HFFc6 (cell line): ENCODE data around the gene COA8. TPM values are rescaled to one million over a fixed set of nuclear protein-coding genes. Genes with fewer than 3 reads are reported as not detected.
A peak's percentile ranks its signal among the peaks of the same experiment; 100 is the strongest.
"Not testable (repeated sequence)": the region's sequence is repeated elsewhere in the genome, so short reads cannot be mapped to it uniquely, and the experiment has no call there.

Source experiments
- DNase-seq: peaks from one replicate; pipeline ENCODE4 v3.0.0-alpha.2; 2018
- H3K27ac Mint-ChIP-seq: 2 replicates; pipeline ENCODE4 v1.8.0; 2020; ENCODE audit warnings: mild to moderate bottlenecking, mixed read lengths
- H3K27me3 Mint-ChIP-seq: 2 replicates; pipeline ENCODE4 v1.8.0; 2021; ENCODE audit warnings: mild to moderate bottlenecking, moderate library complexity, mixed read lengths; ENCODE audit not compliant: insufficient read depth
- H3K36me3 Mint-ChIP-seq: 2 replicates; pipeline ENCODE4 v1.8.0; 2021; ENCODE audit warnings: low read depth, mixed read lengths
- H3K4me1 Mint-ChIP-seq: 2 replicates; pipeline ENCODE4 v1.8.0; 2020; ENCODE audit warnings: low read depth, mixed read lengths
- H3K4me3 Mint-ChIP-seq: 2 replicates; pipeline ENCODE4 v1.8.0; 2020; ENCODE audit warnings: mild to moderate bottlenecking, moderate library complexity, mixed read lengths
- H3K9me3 Mint-ChIP-seq: 2 replicates; pipeline ENCODE4 v1.8.0; 2020; ENCODE audit warnings: mild to moderate bottlenecking, mixed read lengths
- total RNA-seq, 6 experiments: library from RNA; stranded (reverse); fragmentation: NEBNext Ultra II Directional; extraction: Animal tissue kit (Norgen Biotek cat#: 25700); gene quantifications; 2 replicates in 1 of 6; 3 replicates in 5 of 6; pipeline ENCODE4 v1.2.3, GENCODE V29; 2021
- TF ChIP-seq, protein P1 (sequence below): fragments of 200-600 bp; sonication (generic); IDR thresholded peaks from 2 replicates; pipeline ENCODE4 v1.5.0; 2021; ENCODE audit warnings: antibody characterized with exemption, mild to moderate bottlenecking

Gene COA8
- total RNA-seq, 6 experiments from 2014 or later: 38.7 to 54.8 (median 46.9) TPM

- Mint-ChIP-seq H3K27ac (no peak overlapping the region), H3K36me3 (peaks cover 4% of the 10 kb centered on the region; the same call in 1 of the 2 replicates)
Observed at GRCh38 chr14:103604620-103605019, 41.9 kb downstream of the COA8 start.

GRCh38 chr14:103606963-103607668, 44.4 kb downstream of the COA8 start:
- peak overlapping the region; percentile 56 for H3K27ac Mint-ChIP-seq

More at GRCh38 chr14:103604620-103605019, 41.9 kb downstream of the COA8 start:
- Mint-ChIP-seq H3K9me3 (peaks cover 6% of the 10 kb centered on the region), H3K27me3 (peaks cover 9% of the 10 kb centered on the region), H3K4me3 (no peak overlapping the region), H3K4me1 (peaks cover 16% of the 10 kb centered on the region)
- DNase-seq: no peak
- TF ChIP-seq, protein P1, sequence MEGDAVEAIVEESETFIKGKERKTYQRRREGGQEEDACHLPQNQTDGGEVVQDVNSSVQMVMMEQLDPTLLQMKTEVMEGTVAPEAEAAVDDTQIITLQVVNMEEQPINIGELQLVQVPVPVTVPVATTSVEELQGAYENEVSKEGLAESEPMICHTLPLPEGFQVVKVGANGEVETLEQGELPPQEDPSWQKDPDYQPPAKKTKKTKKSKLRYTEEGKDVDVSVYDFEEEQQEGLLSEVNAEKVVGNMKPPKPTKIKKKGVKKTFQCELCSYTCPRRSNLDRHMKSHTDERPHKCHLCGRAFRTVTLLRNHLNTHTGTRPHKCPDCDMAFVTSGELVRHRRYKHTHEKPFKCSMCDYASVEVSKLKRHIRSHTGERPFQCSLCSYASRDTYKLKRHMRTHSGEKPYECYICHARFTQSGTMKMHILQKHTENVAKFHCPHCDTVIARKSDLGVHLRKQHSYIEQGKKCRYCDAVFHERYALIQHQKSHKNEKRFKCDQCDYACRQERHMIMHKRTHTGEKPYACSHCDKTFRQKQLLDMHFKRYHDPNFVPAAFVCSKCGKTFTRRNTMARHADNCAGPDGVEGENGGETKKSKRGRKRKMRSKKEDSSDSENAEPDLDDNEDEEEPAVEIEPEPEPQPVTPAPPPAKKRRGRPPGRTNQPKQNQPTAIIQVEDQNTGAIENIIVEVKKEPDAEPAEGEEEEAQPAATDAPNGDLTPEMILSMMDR: no peak

GRCh38 chr14:103607822-103608221, 45.1 kb downstream of the COA8 start:
- H3K4me1 Mint-ChIP-seq: peaks cover 16% of the 10 kb centered on the region
- H3K9me3 Mint-ChIP-seq: peaks cover 24% of the 10 kb centered on the region
- DNase-seq: no peak
- TF ChIP-seq, protein P1: no peak
- peaks cover 9% of the 10 kb centered on the region for H3K27me3 Mint-ChIP-seq
- H3K27ac Mint-ChIP-seq: no peak overlapping the region
- H3K4me3 Mint-ChIP-seq: peak overlapping the region; percentile 76; the same call in 1 of the 2 replicates
- peaks cover 15% of the 10 kb centered on the region for H3K36me3 Mint-ChIP-seq

More at GRCh38 chr14:103606963-103607668, 44.4 kb downstream of the COA8 start:
- TF ChIP-seq, protein P1: no peak; the same call in 1 of the 2 replicates
- H3K36me3 Mint-ChIP-seq: peaks cover 15% of the 10 kb centered on the region
- peak overlapping the region; percentile 76 for H3K4me3 Mint-ChIP-seq
- peaks cover 23% of the 10 kb centered on the region for H3K9me3 Mint-ChIP-seq
- DNase-seq: peak; percentile 77
- H3K4me1 Mint-ChIP-seq: peaks cover 16% of the 10 kb centered on the region
- H3K27me3 Mint-ChIP-seq: peaks cover 9% of the 10 kb centered on the region

DNA sequence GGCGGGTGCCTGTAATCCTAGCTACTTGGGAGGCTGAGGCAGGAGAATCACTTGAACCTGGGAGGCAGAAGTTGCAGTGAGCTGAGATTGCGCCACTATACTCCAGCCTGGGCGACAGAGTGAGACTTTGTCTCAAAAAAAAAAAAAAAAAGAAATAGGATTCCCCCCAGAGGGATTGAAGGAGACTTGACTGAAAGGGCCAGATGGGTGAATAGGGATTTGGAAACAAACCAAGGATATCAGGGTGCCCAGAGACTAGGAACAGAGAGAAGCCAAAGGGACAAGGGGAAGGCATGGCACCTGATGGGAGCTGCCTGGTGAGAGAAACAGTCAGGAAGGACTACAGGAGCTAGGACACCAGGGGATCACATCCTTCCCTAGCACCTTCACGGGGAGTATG, 46.3 kb downstream of the COA8 start:
- peaks cover 24% of the 10 kb centered on the region for H3K9me3 Mint-ChIP-seq
- H3K4me3 Mint-ChIP-seq, H3K27me3 Mint-ChIP-seq, DNase-seq, H3K27ac Mint-ChIP-seq: not testable (repeated sequence)
- H3K4me1 Mint-ChIP-seq: peaks cover 16% of the 10 kb centered on the region
- H3K36me3 Mint-ChIP-seq: peaks cover 15% of the 10 kb centered on the region

- no peak for DNase-seq
- Mint-ChIP-seq H3K4me3 (no peak overlapping the region), H3K9me3 (peaks cover 24% of the 10 kb centered on the region), H3K4me1 (peaks cover 16% of the 10 kb centered on the region), H3K27ac (no peak overlapping the region), H3K27me3 (peaks cover 6% of the 10 kb centered on the region), H3K36me3 (peaks cover 15% of the 10 kb centered on the region)
- TF ChIP-seq, protein P1: no peak
Observed at GRCh38 chr14:103611215-103611614, 48.5 kb downstream of the COA8 start.

DNA sequence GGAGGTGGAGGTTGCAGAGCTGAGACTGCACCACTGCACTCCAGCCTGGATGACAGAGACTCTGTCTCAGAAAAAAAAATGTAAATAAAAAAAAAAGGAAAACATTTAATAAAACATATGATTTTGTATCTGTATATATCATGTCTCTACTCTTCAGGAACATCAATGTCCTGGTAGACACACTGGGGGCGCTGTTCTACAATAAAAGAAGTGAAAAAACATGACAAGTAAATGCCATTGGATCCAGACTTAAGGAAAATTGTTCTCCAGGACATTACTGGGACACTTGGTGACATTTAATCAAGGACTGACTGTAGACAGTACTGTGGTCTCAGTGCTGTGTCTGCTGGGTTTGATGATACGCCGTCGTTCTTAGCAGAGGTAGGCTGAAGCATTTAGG, 50.8 kb downstream of the COA8 start:
- DNase-seq: no peak

More for the DNA sequence above, 50.8 kb downstream of the COA8 start:
- Mint-ChIP-seq H3K27ac (no peak overlapping the region), H3K4me3 (no peak overlapping the region), H3K27me3 (no peaks in the 10 kb centered on the region; the same call in 1 of the 2 replicates), H3K9me3 (peaks cover 24% of the 10 kb centered on the region), H3K36me3 (peaks cover 15% of the 10 kb centered on the region), H3K4me1 (no peaks in the 10 kb centered on the region)
- TF ChIP-seq, protein P1: peak; percentile 67
